Measurements from ENCODE around the gene CENPK. TPM values are rescaled to one million over a fixed set of nuclear protein-coding genes. Genes with fewer than 3 reads are reported as not detected.
"Not testable (repeated sequence)": the region's sequence is repeated elsewhere in the genome, so short reads cannot be mapped to it uniquely, and the experiment has no call there.

Gene CENPK
- total RNA-seq, 1 donor from 2014 or later: 0.96 TPM

- no peak for DNase-seq (ENCODE audit: low read depth)
Measured at GRCh38 chr5:65508978-65509377, 54.0 kb downstream of the CENPK start.

GRCh38 chr5:65506961-65507360 is 56.0 kb downstream of the CENPK start:
- DNase-seq (ENCODE audit: low read depth): peak; percentile 52

GRCh38 chr5:65489119-65489518 is 73.8 kb downstream of the CENPK start:
- DNase-seq (ENCODE audit: low read depth): peak; percentile 27

- DNase-seq (ENCODE audit: low read depth): not testable (repeated sequence)
Measured at GRCh38 chr5:65488038-65488687, 74.8 kb downstream of the CENPK start.

GRCh38 chr5:65486803-65487202 is 76.2 kb downstream of the CENPK start:
- DNase-seq (ENCODE audit: low read depth): not testable (repeated sequence)

GRCh38 chr5:65485405-65485804 is 77.6 kb downstream of the CENPK start:
- no peak for DNase-seq (ENCODE audit: low read depth)

- DNase-seq (ENCODE audit: low read depth): peak; percentile 75
Measured at GRCh38 chr5:65483546-65484346, 79.2 kb downstream of the CENPK start.

GRCh38 chr5:65482736-65483545 is 80.0 kb downstream of the CENPK start:
- peak; percentile 66 for DNase-seq (ENCODE audit: low read depth)

- peak; percentile 55 for DNase-seq (ENCODE audit: low read depth)
Measured at GRCh38 chr5:65482296-65482735, 80.7 kb downstream of the CENPK start.

- DNase-seq (ENCODE audit: low read depth): peak; percentile 94
Measured at GRCh38 chr5:65481635-65482295, 81.2 kb downstream of the CENPK start, which contains the start of gene ADAMTS6. Gene ADAMTS6, minus strand, starts transcription at chr5:65481920. Its CDS starts 8,247 bp downstream, at chr5:65473673.

- peak; percentile 22 for DNase-seq (ENCODE audit: low read depth)
Measured at GRCh38 chr5:65481171-65481581, 81.8 kb downstream of the CENPK start.

- DNase-seq (ENCODE audit: low read depth): peak; percentile 80
Measured at GRCh38 chr5:65480306-65480865, 82.6 kb downstream of the CENPK start.

GRCh38 chr5:65479527-65479926 is 83.4 kb downstream of the CENPK start:
- peak; percentile 13 for DNase-seq (ENCODE audit: low read depth)

- no peak for DNase-seq (ENCODE audit: low read depth)
Measured at GRCh38 chr5:65478336-65478735, 84.6 kb downstream of the CENPK start.

GRCh38 chr5:65475895-65476294 is 87.1 kb downstream of the CENPK start:
- no peak for DNase-seq (ENCODE audit: low read depth)

GRCh38 chr5:65475336-65475735 is 87.6 kb downstream of the CENPK start:
- no peak for DNase-seq (ENCODE audit: low read depth)

GRCh38 chr5:65474130-65474711 is 88.7 kb downstream of the CENPK start:
- no peak for DNase-seq (ENCODE audit: low read depth)

- DNase-seq (ENCODE audit: low read depth): no peak
Measured at GRCh38 chr5:65468633-65469032, 94.3 kb downstream of the CENPK start.

Data from myocyte (in vitro differentiated cells).